Ascending aorta (tissue), 2 donors: Measurements from ENCODE around the gene DAB1. TPM values are rescaled to one million over a fixed set of nuclear protein-coding genes. Genes with fewer than 3 reads are reported as not detected.

ENCODE experiments used
- DNase-seq, 2 donors: peaks; one replicate each; pipeline ENCODE4 v3.0.0-alpha.2; 2019; ENCODE audit warnings: low spot score in 2 of 2
- H3K27ac ChIP-seq, 2 donors: fragments of 200-600 bp; sonication (generic); one replicate each; pipeline ENCODE4 v1.5.1; 2016 to 2017; ENCODE audit warnings: mild to moderate bottlenecking in 1 of 2
- H3K27me3 ChIP-seq: fragments of 200-600 bp; sonication (generic); one replicate; pipeline ENCODE4 v1.5.1; 2017
- H3K36me3 ChIP-seq, 2 donors: fragments of 200-600 bp; sonication (generic); one replicate each; pipeline ENCODE4 v1.5.1; 2016
- H3K4me1 ChIP-seq, 2 donors: fragments of 200-600 bp; sonication (generic); one replicate each; pipeline ENCODE4 v1.5.1; 2016 to 2017; ENCODE audit warnings: mild to moderate bottlenecking in 1 of 2
- H3K4me3 ChIP-seq, 2 donors: fragments of 200-600 bp; sonication (generic); one replicate each; pipeline ENCODE4 v1.5.1; 2016 to 2017; ENCODE audit warnings: mild to moderate bottlenecking in 1 of 2
- H3K9me3 ChIP-seq, 2 donors: fragments of 200-600 bp; sonication (generic); one replicate each; pipeline ENCODE4 v1.5.1; 2016
- CTCF ChIP-seq, 3 experiments: fragments of 200-600 bp in 2 of 3; fragments of 450-650 bp in 1 of 3; sonication (generic) in 2 of 3; IDR thresholded peaks; one replicate each; pipeline ENCODE4 v1.5.1; 2016 to 2019; ENCODE audit warnings: antibody characterized with exemption in 3 of 3, mild to moderate bottlenecking in 1 of 3, moderate library complexity in 1 of 3
- intact Hi-C: fragments of 100-400 bp; cut with DNase I; formaldehyde crosslinking; loops from one replicate; pipeline ENCODE4 v1.15.1; 2023
- total RNA-seq: library from RNA; depleted of rRNA; stranded (reverse); fragments of >200 nt; gene quantifications from one replicate; pipeline ENCODE4 v1.1.0, GENCODE V29; 2016

Gene DAB1
- total RNA-seq, 1 donor from 2014 or later: not detected

DNA sequence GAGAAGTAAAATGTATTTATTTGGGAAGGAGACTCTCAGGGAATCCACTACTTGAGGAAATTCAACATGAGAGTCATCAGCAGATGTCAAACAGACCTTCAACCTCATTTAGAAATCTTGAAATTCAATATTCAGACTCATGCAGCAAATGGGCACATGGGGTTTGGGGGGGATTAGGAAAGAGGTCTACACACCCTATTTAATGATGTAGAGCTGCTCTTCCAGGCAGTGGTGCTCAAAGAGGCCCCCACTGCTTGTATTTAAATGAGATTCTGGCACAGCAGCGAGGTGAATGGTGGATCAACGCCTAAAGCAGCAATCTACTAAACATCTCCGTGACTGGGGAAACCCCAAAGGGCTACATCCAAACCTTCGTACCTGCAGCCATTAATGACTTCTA, 244.9 kb downstream of the DAB1 start:
- no peaks in the 10 kb centered on the region for H3K36me3 ChIP-seq
- no peaks in the 10 kb centered on the region for H3K9me3 ChIP-seq
- no peak for DNase-seq
- no peaks in the 10 kb centered on the region for H3K4me1 ChIP-seq
- no peaks in the 10 kb centered on the region for H3K27me3 ChIP-seq
- no peak overlapping the region for H3K27ac ChIP-seq
- no peak for TF ChIP-seq CTCF (IDR thresholded peaks at IDR 0.05)
- H3K4me3 ChIP-seq: no peak overlapping the region
- intact Hi-C loops: no loop called here

DNA sequence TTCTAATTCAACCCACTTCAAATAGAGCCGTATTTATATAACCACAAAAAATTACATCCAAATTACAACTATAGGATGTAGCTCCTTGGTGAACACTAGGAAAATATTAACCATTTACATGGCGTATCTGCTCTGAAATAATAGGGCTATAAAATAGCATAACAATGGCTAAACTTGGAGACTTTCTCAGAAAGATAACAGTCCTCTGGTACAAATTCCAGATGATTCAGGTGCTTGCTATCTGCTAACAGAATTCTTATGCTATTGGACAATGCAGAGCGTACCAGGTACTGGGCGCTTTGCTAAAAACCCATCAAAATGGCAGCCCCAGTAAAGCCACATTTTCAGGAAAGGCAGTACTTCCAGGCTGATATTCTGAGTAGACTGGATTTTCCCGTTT, 248.4 kb downstream of the DAB1 start:
- no peak overlapping the region for H3K4me3 ChIP-seq
- no peaks in the 10 kb centered on the region for H3K9me3 ChIP-seq
- no peaks in the 10 kb centered on the region for H3K4me1 ChIP-seq
- H3K27ac ChIP-seq: no peak overlapping the region
- intact Hi-C loops: no loop called here
- no peak for DNase-seq
- no peaks in the 10 kb centered on the region for H3K27me3 ChIP-seq
- TF ChIP-seq CTCF (IDR thresholded peaks at IDR 0.05): no peak
- H3K36me3 ChIP-seq: no peaks in the 10 kb centered on the region

- Histone ChIP-seq H3K27me3 (no peaks in the 10 kb centered on the region), H3K4me3 (no peak overlapping the region), H3K4me1 (no peaks in the 10 kb centered on the region), H3K9me3 (no peaks in the 10 kb centered on the region), H3K36me3 (no peaks in the 10 kb centered on the region), H3K27ac (no peak overlapping the region)
- DNase-seq: no peak
- TF ChIP-seq CTCF (IDR thresholded peaks at IDR 0.05): no peak
- intact Hi-C loops: no loop called here
Measured at GRCh38 chr1:57172040-57172439, 251.8 kb downstream of the DAB1 start.

DNA sequence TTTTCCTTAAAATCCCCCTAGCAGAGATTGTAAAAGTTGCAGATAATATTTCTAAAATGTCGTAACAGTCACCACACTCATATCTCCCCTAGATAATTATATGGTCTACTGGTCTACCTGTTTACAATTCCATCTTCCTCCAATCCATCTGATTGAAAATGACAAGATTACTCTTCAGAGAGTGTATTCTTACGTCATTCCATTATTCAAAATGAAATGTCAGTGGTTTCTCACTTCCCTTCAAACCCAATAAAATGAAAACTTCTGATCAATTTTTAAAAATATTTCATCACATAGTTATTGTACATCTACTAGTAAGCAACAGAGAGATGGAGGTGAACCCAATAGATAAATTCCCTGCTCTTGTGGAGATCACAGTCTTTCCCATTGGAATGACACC, 255.9 kb downstream of the DAB1 start:
- H3K4me3 ChIP-seq: no peak overlapping the region
- H3K4me1 ChIP-seq: no peaks in the 10 kb centered on the region
- no peaks in the 10 kb centered on the region for H3K9me3 ChIP-seq
- H3K36me3 ChIP-seq: no peaks in the 10 kb centered on the region
- no peak for DNase-seq
- no peak overlapping the region for H3K27ac ChIP-seq
- intact Hi-C loops: no loop called here
- no peak for TF ChIP-seq CTCF (IDR thresholded peaks at IDR 0.05)
- no peaks in the 10 kb centered on the region for H3K27me3 ChIP-seq

DNA sequence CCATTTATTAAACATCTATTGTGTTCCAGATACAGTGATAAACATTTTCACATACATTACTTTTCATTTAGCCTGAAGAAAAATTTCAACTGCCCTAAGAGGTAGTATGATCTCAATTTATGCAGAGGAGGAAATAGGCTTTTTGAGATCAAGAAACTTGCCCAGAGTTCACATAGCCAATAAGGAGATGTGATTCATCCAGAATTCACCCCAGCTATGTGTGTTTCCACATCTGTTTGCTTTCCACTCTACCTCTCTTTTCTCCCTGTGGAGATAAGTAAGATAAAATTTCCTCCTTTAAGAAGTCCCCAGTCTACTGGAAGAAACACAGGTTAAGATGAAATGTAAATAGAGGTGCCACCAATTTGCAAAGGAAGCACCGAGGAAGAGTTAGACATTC, 258.3 kb downstream of the DAB1 start:
- TF ChIP-seq CTCF (IDR thresholded peaks at IDR 0.05): no peak
- Histone ChIP-seq H3K27me3 (no peaks in the 10 kb centered on the region), H3K4me3 (no peak overlapping the region), H3K9me3 (no peaks in the 10 kb centered on the region), H3K4me1 (no peaks in the 10 kb centered on the region), H3K36me3 (no peaks in the 10 kb centered on the region), H3K27ac (no peak overlapping the region)
- no peak for DNase-seq
- intact Hi-C loops: no loop called here

DNA sequence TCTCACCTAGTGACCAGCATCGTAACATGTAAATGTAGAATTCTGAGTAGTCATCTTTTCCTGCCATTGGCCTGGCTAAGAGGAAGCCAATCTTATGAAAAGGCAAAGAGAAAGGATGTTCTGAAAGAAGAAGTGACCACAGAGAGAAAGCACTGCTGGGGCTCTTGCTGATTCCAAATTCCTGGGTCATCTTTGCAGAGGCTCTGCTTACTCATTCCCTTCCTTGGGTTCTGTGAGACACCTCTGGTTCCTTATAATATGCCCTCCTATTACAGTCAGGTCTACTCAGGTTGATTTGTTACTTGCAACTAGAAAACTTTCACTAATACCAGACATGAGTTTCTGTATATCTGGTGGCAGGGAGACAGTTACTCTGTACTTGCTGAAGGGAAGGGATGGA, 259.3 kb downstream of the DAB1 start:
- TF ChIP-seq CTCF (IDR thresholded peaks at IDR 0.05): no peak
- H3K27ac ChIP-seq: no peak overlapping the region
- no peaks in the 10 kb centered on the region for H3K36me3 ChIP-seq
- no peaks in the 10 kb centered on the region for H3K27me3 ChIP-seq
- H3K9me3 ChIP-seq: no peaks in the 10 kb centered on the region
- intact Hi-C loops: no loop called here
- H3K4me1 ChIP-seq: no peaks in the 10 kb centered on the region
- H3K4me3 ChIP-seq: no peak overlapping the region
- DNase-seq: no peak
